CD4-positive, alpha-beta T cell (primary cell): ENCODE data around the gene PIP4K2A. TPM values are rescaled to one million over a fixed set of nuclear protein-coding genes. Genes with fewer than 3 reads are reported as not detected.

Experiments used
- ATAC-seq: fragments of 200-7000 bp; cut with Tn5 transposase; one replicate; pipeline ENCODE4 v1.10.0; 2022; ENCODE audit warnings: mild to moderate bottlenecking; ENCODE audit not compliant: poor library complexity
- CTCF ChIA-PET: fragments of 350-600 bp; sonication (Branson Sonifier 250); formaldehyde crosslinking; loops from one replicate; lab custom pipeline; 2021; ENCODE audit warnings: antibody characterized with exemption, inconsistent platforms; lab: Charles Lee
- POLR2A ChIA-PET: fragments of 350-600 bp; sonication (Branson Sonifier 250); formaldehyde crosslinking; loops from one replicate; lab custom pipeline; 2021; ENCODE audit warnings: antibody characterized with exemption, inconsistent platforms; lab: Charles Lee
- DNase-seq, 14 experiments: peaks; one replicate each; pipeline ENCODE4 v3.0.0-alpha.2; 2013 to 2020; ENCODE audit warnings: mixed read lengths in 2 of 14
- H3K27ac ChIP-seq, 2 donors: one replicate each; pipeline versions ENCODE4 v1.5.1 to v1.7.0; 2013; ENCODE audit warnings: low read length in 2 of 2, low read depth in 1 of 2, mild to moderate bottlenecking in 1 of 2
- H3K27me3 ChIP-seq, 2 experiments: 1 replicate in 1 of 2; 2 replicates in 1 of 2; pipeline versions ENCODE4 v1.6.1 to v1.7.0; 2013; ENCODE audit warnings: low read length in 2 of 2, control low read depth in 1 of 2, mild to moderate bottlenecking in 1 of 2, moderate library complexity in 1 of 2; ENCODE audit not compliant: insufficient read depth in 2 of 2, control insufficient read depth in 1 of 2
- H3K36me3 ChIP-seq: one replicate; pipeline ENCODE4 v1.6.1; 2013; ENCODE audit warnings: low read length, control low read depth; ENCODE audit not compliant: insufficient read depth
- H3K4me1 ChIP-seq: one replicate; pipeline ENCODE4 v1.6.1; 2013; ENCODE audit warnings: low read length, control low read depth; ENCODE audit not compliant: insufficient read depth
- H3K4me3 ChIP-seq: one replicate; pipeline ENCODE4 v1.5.1; 2013; ENCODE audit warnings: mild to moderate bottlenecking, low read length, moderate library complexity
- H3K9me3 ChIP-seq, 2 experiments: 1 replicate in 1 of 2; 2 replicates in 1 of 2; pipeline versions ENCODE4 v1.6.1 to v1.7.0; 2013; ENCODE audit warnings: low read length in 2 of 2, mild to moderate bottlenecking in 2 of 2, control low read depth in 1 of 2, moderate library complexity in 1 of 2; ENCODE audit not compliant: control insufficient read depth in 1 of 2, insufficient read depth in 1 of 2
- H3K27ac Mint-ChIP-seq: one replicate; pipeline ENCODE4 v1.8.0; 2020; ENCODE audit warnings: mixed read lengths
- H3K27me3 Mint-ChIP-seq: one replicate; pipeline ENCODE4 v1.8.0; 2021; ENCODE audit warnings: mixed read lengths
- H3K36me3 Mint-ChIP-seq: one replicate; pipeline ENCODE4 v1.8.0; 2021; ENCODE audit warnings: low read depth, mixed read lengths
- H3K4me1 Mint-ChIP-seq: one replicate; pipeline ENCODE4 v1.8.0; 2021; ENCODE audit warnings: low read depth, mixed read lengths
- H3K4me3 Mint-ChIP-seq: one replicate; pipeline ENCODE4 v1.8.0; 2020; ENCODE audit warnings: mild to moderate bottlenecking, mixed read lengths
- H3K9me3 Mint-ChIP-seq: one replicate; pipeline ENCODE4 v1.8.0; 2020; ENCODE audit warnings: mixed read lengths
- CTCF ChIP-seq: fragments of 200-600 bp; IDR thresholded peaks from one replicate; pipeline ENCODE4 v1.8.0; 2022; ENCODE audit warnings: antibody characterized with exemption, mild to moderate bottlenecking
- intact Hi-C, 2 experiments: fragments of 100-400 bp; cut with DNase I in 1 of 2; cut with micrococcal nuclease in 1 of 2; formaldehyde crosslinking; loops; one replicate each; pipeline versions ENCODE4 v1.15.1 to v1.9.0; 2023 to 2025; cut with DNase I, micrococcal nuclease
- total RNA-seq, 174 experiments: library from RNA in 2 of 174; stranded (reverse) in 2 of 174; gene quantifications; one replicate each; pipeline ENCODE4 v1.2.3 and lab custom pipeline; 2021 to 2026

The PIP4K2A gene
- total RNA-seq, 2 experiments from 2014 or later: 75.4 to 87.2 TPM

GRCh38 chr10:22633106-22633505 lies 81.3 kb downstream of the PIP4K2A start:
- TF ChIP-seq CTCF: no peak
- peaks cover 98% of the 10 kb centered on the region for H3K4me1 Mint-ChIP-seq
- H3K27me3 Mint-ChIP-seq: no peaks in the 10 kb centered on the region
- intact Hi-C loops: no loop called here
- ChIA-PET CTCF (interaction anchor here (1.4 to 2.0 kb wide), 2 partner anchors 13 to 21 kb away, joined by 5 to 6 read pairs; no protein-coding TSS in a partner anchor), POLR2A (interaction anchor here (0.9 to 4.8 kb wide), 6 partner anchors 10 to 50 kb away, joined by 3 to 27 read pairs (median 9); no protein-coding TSS in a partner anchor)
- peaks cover 6% of the 10 kb centered on the region for H3K36me3 ChIP-seq
- no peak for ATAC-seq
- peak overlapping the region; percentile 47 to 49 for H3K27ac ChIP-seq
- H3K4me3 Mint-ChIP-seq: no peak overlapping the region
- DNase-seq: no peak
- no peaks in the 10 kb centered on the region for H3K9me3 ChIP-seq
- H3K4me3 ChIP-seq: no peak overlapping the region
- peaks cover 76% of the 10 kb centered on the region for H3K4me1 ChIP-seq
- no peaks in the 10 kb centered on the region for H3K27me3 ChIP-seq
- peaks cover 19% of the 10 kb centered on the region for H3K36me3 Mint-ChIP-seq
- peak overlapping the region; percentile 90 for H3K27ac Mint-ChIP-seq
- H3K9me3 Mint-ChIP-seq: no peaks in the 10 kb centered on the region

- peaks cover 13% of the 10 kb centered on the region for H3K36me3 Mint-ChIP-seq
- no peaks in the 10 kb centered on the region for H3K9me3 Mint-ChIP-seq
- ATAC-seq (no peak), DNase-seq (peak in 2 of 14 experiments; percentile 63 to 68)
- CTCF ChIA-PET: interaction anchor here (0.6 to 2.0 kb wide), 7 partner anchors 8 to 37 kb away, joined by 3 to 6 read pairs (median 3); no protein-coding TSS in a partner anchor
- H3K4me3 Mint-ChIP-seq: peak overlapping the region; percentile 62
- no peaks in the 10 kb centered on the region for H3K27me3 ChIP-seq
- intact Hi-C loops: loop anchor here in 1 of 2 experiments (2.0 kb wide), 1 partner anchor 15 kb away; no protein-coding TSS in a partner anchor
- H3K27ac Mint-ChIP-seq: peak overlapping the region; percentile 90
- POLR2A ChIA-PET: interaction anchor here (0.6 to 4.8 kb wide), 13 partner anchors 8 to 311 kb away, joined by 3 to 37 read pairs (median 12); no protein-coding TSS in a partner anchor
- no peaks in the 10 kb centered on the region for H3K27me3 Mint-ChIP-seq
- no peak for TF ChIP-seq CTCF
- H3K4me1 ChIP-seq: peaks cover 74% of the 10 kb centered on the region
- peaks cover 97% of the 10 kb centered on the region for H3K4me1 Mint-ChIP-seq
- H3K9me3 ChIP-seq: no peaks in the 10 kb centered on the region
- H3K27ac ChIP-seq: peak overlapping the region; percentile 82 to 87
- H3K36me3 ChIP-seq: peaks cover 6% of the 10 kb centered on the region
- no peak overlapping the region for H3K4me3 ChIP-seq
Observed at GRCh38 chr10:22631646-22632278, 82.6 kb downstream of the PIP4K2A start.

GRCh38 chr10:22631185-22631584 lies 83.2 kb downstream of the PIP4K2A start:
- Histone ChIP-seq H3K27me3 (no peaks in the 10 kb centered on the region), H3K9me3 (no peaks in the 10 kb centered on the region), H3K36me3 (peaks cover 6% of the 10 kb centered on the region), H3K4me3 (no peak overlapping the region), H3K4me1 (peaks cover 68% of the 10 kb centered on the region), H3K27ac (peak overlapping the region; percentile 82 to 87)
- peak overlapping the region; percentile 90 for H3K27ac Mint-ChIP-seq
- intact Hi-C loops: loop anchor here in 1 of 2 experiments (2.0 kb wide), 1 partner anchor 16 kb away; no protein-coding TSS in a partner anchor
- no peak for TF ChIP-seq CTCF
- POLR2A ChIA-PET: interaction anchor here (0.9 to 4.8 kb wide), 19 partner anchors 8 to 1105 kb away, joined by 3 to 37 read pairs (median 8); partner anchors contain the start of genes PIP4K2A and SKIDA1
- peak overlapping the region; percentile 63 for H3K4me3 Mint-ChIP-seq
- CTCF ChIA-PET: interaction anchor here (0.6 to 4.6 kb wide), 7 partner anchors 8 to 38 kb away, joined by 3 to 18 read pairs (median 3); no protein-coding TSS in a partner anchor
- no peak for DNase-seq
- H3K9me3 Mint-ChIP-seq: no peaks in the 10 kb centered on the region
- H3K36me3 Mint-ChIP-seq: peaks cover 13% of the 10 kb centered on the region
- no peaks in the 10 kb centered on the region for H3K27me3 Mint-ChIP-seq
- ATAC-seq: no peak
- H3K4me1 Mint-ChIP-seq: peaks cover 98% of the 10 kb centered on the region
